ENCODE data around the gene TMEM163.

DNA sequence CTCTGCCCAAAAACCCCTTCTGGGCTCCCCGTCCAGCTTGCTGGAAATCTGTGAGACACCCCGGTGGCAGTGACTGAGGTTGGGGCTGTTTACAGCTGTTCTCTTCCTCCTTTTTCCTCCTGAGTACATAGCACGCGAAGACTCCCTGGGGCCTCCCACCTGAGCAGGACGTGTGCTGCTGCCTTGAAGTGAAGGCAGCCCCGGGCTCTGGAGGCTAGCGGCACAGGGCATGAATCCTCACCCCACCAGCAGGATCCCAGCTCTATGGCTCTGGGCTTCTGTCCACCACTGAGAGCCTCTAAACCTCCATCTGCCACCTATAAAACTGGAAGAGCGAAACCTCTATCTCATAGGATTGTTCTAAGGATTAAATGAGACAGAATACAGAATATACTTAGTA, 182.5 kb downstream of the TMEM163 start:
- TF ChIP-seq TEAD4 (IDR thresholded peaks at IDR 0.05) (no peak), ZBTB7A (IDR thresholded peaks at IDR 0.05; ENCODE audit: low read depth) (no peak), CREB1 (IDR thresholded peaks at IDR 0.05; ENCODE audit: low read depth) (no peak), CEBPB (IDR thresholded peaks at IDR 0.05) (no peak), YY1 (IDR thresholded peaks at IDR 0.05; ENCODE audit: low read depth) (no peak), EP300 (IDR thresholded peaks at IDR 0.05; ENCODE audit: borderline replicate concordance) (no peak), TAF1 (IDR thresholded peaks at IDR 0.05; ENCODE audit: low read depth) (no peak), RAD21 (IDR thresholded peaks at IDR 0.05; ENCODE audit: low read depth) (no peak), EGR1 (IDR thresholded peaks at IDR 0.05) (no peak), NFIC (IDR thresholded peaks at IDR 0.05) (no peak), TCF12 (IDR thresholded peaks at IDR 0.05; ENCODE audit: low read depth) (no peak), USF1 (IDR thresholded peaks at IDR 0.05) (no peak)
- TF ChIP-seq, protein P1, sequence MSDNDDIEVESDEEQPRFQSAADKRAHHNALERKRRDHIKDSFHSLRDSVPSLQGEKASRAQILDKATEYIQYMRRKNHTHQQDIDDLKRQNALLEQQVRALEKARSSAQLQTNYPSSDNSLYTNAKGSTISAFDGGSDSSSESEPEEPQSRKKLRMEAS (IDR thresholded peaks at IDR 0.05): no peak
- TF ChIP-seq, protein P2, sequence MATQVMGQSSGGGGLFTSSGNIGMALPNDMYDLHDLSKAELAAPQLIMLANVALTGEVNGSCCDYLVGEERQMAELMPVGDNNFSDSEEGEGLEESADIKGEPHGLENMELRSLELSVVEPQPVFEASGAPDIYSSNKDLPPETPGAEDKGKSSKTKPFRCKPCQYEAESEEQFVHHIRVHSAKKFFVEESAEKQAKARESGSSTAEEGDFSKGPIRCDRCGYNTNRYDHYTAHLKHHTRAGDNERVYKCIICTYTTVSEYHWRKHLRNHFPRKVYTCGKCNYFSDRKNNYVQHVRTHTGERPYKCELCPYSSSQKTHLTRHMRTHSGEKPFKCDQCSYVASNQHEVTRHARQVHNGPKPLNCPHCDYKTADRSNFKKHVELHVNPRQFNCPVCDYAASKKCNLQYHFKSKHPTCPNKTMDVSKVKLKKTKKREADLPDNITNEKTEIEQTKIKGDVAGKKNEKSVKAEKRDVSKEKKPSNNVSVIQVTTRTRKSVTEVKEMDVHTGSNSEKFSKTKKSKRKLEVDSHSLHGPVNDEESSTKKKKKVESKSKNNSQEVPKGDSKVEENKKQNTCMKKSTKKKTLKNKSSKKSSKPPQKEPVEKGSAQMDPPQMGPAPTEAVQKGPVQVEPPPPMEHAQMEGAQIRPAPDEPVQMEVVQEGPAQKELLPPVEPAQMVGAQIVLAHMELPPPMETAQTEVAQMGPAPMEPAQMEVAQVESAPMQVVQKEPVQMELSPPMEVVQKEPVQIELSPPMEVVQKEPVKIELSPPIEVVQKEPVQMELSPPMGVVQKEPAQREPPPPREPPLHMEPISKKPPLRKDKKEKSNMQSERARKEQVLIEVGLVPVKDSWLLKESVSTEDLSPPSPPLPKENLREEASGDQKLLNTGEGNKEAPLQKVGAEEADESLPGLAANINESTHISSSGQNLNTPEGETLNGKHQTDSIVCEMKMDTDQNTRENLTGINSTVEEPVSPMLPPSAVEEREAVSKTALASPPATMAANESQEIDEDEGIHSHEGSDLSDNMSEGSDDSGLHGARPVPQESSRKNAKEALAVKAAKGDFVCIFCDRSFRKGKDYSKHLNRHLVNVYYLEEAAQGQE (IDR thresholded peaks at IDR 0.05; ENCODE audit: low read depth): no peak
